ENCODE data around the gene COL9A3. TPM values are rescaled to one million over a fixed set of nuclear protein-coding genes. Genes with fewer than 3 reads are reported as not detected.

COL9A3 gene
- total and polyA plus RNA-seq, 4 experiments from 2014 or later, result 0.41 TPM; not detected in 3

- POLR2A ChIA-PET (ENCODE audit: partially characterized antibody), result interaction anchor here (2.1 to 6.2 kb wide), 3 partner anchors 12 to 141 kb away, joined by 7 to 86 read pairs (median 55); partner anchors contain the start of gene OGFR
- H3K27ac ChIP-seq (ENCODE audit: low read depth, low read length), result no peak overlapping the region
- Mint-ChIP-seq H3K4me3 (peak overlapping the region in 5 of 8 donors; percentile 1 to 83 (median 32)), H3K27me3 (no peaks in the 10 kb centered on the region), H3K36me3 (peaks cover 0 to 7% of the 10 kb centered on the region in 2 donors), H3K9me3 (peaks cover 0 to 2% (median 0%) of the 10 kb centered on the region in 8 donors), H3K27ac (peak overlapping the region in 6 of 7 donors; percentile 73 to 98 (median 94)), H3K4me1 (peaks cover 4 to 47% (median 19%) of the 10 kb centered on the region in 4 donors)
- peaks cover 28% of the 10 kb centered on the region for H3K4me1 ChIP-seq (ENCODE audit: insufficient read depth, low read length)
- no peaks in the 10 kb centered on the region for H3K27me3 ChIP-seq (ENCODE audit: insufficient read depth, low read length)
- CTCF ChIA-PET (ENCODE audit: partially characterized antibody), result interaction anchor here (1.0 to 2.7 kb wide), 14 partner anchors 10 to 293 kb away, joined by 3 to 20 read pairs (median 6); partner anchors contain the start of gene OGFR
- intact Hi-C loops (cut with micrococcal nuclease), result loop anchor here (5.0 to 10.0 kb wide), 2 partner anchors 215 to 408 kb away; partner anchors contain the start of genes BHLHE23 and RPS21
- no peak overlapping the region for H3K4me3 ChIP-seq (ENCODE audit: low read length in 2 of 2)
- no peaks in the 10 kb centered on the region for H3K36me3 ChIP-seq (ENCODE audit: insufficient read depth, low read length)
- H3K9me3 ChIP-seq (ENCODE audit: control insufficient read depth in 1 of 2, low read length in 2 of 2), result no peaks in the 10 kb centered on the region
- DNase-seq, result no peak
These were observed 24.5 kb upstream of the COL9A3 start for GRCh38 chr20:62792182-62792939.

DNA sequence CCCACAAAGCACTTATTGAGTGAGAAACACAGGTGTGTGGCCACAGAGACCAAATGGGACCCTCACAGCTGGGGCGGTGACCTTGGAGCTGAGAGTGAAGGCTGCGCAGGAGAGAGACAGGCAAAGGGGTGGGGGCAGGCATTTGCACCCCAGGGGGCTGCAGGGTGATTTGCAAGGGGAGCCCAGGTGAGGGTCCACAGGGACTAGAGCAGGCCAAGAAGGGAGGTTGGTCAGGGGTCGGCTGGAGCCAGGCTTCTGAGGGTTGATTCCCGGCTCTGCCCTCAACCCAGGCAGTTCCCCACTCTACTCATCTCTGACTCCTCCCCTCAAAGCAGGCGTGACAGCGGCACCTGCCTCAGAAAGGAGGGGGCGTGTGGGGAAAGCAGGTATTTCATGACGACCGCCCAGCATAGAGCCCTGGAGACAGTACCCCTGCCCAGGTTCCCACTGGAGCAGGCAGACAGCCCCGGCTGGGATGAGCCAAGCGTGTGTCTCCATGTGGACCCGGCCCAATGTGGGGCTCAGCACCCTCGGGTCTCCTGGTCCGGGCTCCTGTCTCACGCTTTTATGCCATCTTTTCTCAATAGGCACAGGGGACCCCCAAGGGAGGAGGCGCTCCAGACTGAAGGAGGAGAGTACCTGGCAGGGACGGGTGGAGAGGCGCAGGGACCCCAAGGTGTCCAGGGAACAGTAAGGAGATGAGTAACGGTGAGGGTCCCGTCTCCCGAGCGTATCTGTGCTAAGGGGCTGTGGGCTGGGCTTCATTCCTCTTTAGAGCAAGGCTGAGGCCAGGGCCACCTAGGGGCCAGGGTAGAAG, 23.7 kb upstream of the COL9A3 start:
- H3K4me3 ChIP-seq (ENCODE audit: low read length in 2 of 2), result peak overlapping the region; percentile 32 to 34
- Mint-ChIP-seq H3K4me1 (peaks cover 7 to 55% (median 25%) of the 10 kb centered on the region in 4 donors), H3K27ac (peak overlapping the region; percentile 79 to 98 (median 94)), H3K9me3 (peaks cover 0 to 5% (median 0%) of the 10 kb centered on the region in 8 donors), H3K36me3 (peaks cover 0 to 10% of the 10 kb centered on the region in 2 donors), H3K27me3 (no peaks in the 10 kb centered on the region), H3K4me3 (peak overlapping the region; percentile 71 to 87 (median 78))
- intact Hi-C loops (cut with micrococcal nuclease), result loop anchor here (5.0 to 10.0 kb wide), 2 partner anchors 214 to 408 kb away; partner anchors contain the start of genes BHLHE23 and RPS21
- H3K27ac ChIP-seq (ENCODE audit: low read depth, low read length), result peak overlapping the region; percentile 83
- ChIA-PET CTCF (ENCODE audit: partially characterized antibody) (interaction anchor here (0.7 to 2.7 kb wide), 10 partner anchors 12 to 294 kb away, joined by 3 to 20 read pairs (median 8); partner anchors contain the start of gene OGFR), POLR2A (ENCODE audit: partially characterized antibody) (interaction anchor here (0.5 to 6.2 kb wide), 23 partner anchors 10 to 651 kb away, joined by 3 to 86 read pairs (median 8); partner anchors contain the start of genes ARFGAP1, GID8, OGFR and TCFL5)
- DNase-seq, result no peak
- peaks cover 32% of the 10 kb centered on the region for H3K4me1 ChIP-seq (ENCODE audit: insufficient read depth, low read length)
- H3K36me3 ChIP-seq (ENCODE audit: insufficient read depth, low read length), result no peaks in the 10 kb centered on the region
- H3K9me3 ChIP-seq (ENCODE audit: control insufficient read depth in 1 of 2, low read length in 2 of 2), result no peaks in the 10 kb centered on the region
- H3K27me3 ChIP-seq (ENCODE audit: insufficient read depth, low read length), result no peaks in the 10 kb centered on the region

DNA sequence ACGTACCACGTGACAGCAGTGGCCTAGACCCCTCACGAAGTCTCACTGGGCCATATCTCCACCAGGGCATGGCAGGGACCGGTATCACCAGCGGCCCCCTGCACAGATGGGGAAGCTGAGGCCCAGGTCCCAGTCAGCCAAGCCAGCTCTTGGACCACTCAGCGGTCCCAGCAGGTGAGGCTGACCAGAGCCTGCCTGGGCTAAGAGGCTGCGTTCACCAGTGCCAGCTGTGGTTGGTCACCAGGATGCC, 23.2 kb upstream of the COL9A3 start:
- peaks cover 0 to 5% (median 0%) of the 10 kb centered on the region in 8 donors for H3K9me3 Mint-ChIP-seq
- H3K9me3 ChIP-seq (ENCODE audit: control insufficient read depth in 1 of 2, low read length in 2 of 2), result no peaks in the 10 kb centered on the region
- H3K36me3 ChIP-seq (ENCODE audit: insufficient read depth, low read length), result no peaks in the 10 kb centered on the region
- peak overlapping the region; percentile 71 to 87 (median 78) for H3K4me3 Mint-ChIP-seq
- peak overlapping the region; percentile 83 for H3K27ac ChIP-seq (ENCODE audit: low read depth, low read length)
- peak overlapping the region; percentile 32 to 34 for H3K4me3 ChIP-seq (ENCODE audit: low read length in 2 of 2)
- CTCF ChIA-PET (ENCODE audit: partially characterized antibody), result interaction anchor here (0.7 to 3.2 kb wide), 5 partner anchors 15 to 294 kb away, joined by 3 to 23 read pairs (median 6); no protein-coding TSS in a partner anchor
- intact Hi-C loops (cut with micrococcal nuclease), result loop anchor here (1.0 to 10.0 kb wide), 7 partner anchors 11 to 409 kb away; partner anchors contain the start of genes BHLHE23, OGFR and RPS21
- no peaks in the 10 kb centered on the region for H3K27me3 Mint-ChIP-seq
- peak overlapping the region; percentile 79 to 98 (median 93) for H3K27ac Mint-ChIP-seq
- DNase-seq, result no peak
- peaks cover 10 to 59% (median 27%) of the 10 kb centered on the region in 4 donors for H3K4me1 Mint-ChIP-seq
- POLR2A ChIA-PET (ENCODE audit: partially characterized antibody), result interaction anchor here (0.5 to 6.2 kb wide), 24 partner anchors 11 to 651 kb away, joined by 3 to 86 read pairs (median 7); partner anchors contain the start of genes ARFGAP1, GID8, OGFR and TCFL5
- no peaks in the 10 kb centered on the region for H3K27me3 ChIP-seq (ENCODE audit: insufficient read depth, low read length)
- H3K4me1 ChIP-seq (ENCODE audit: insufficient read depth, low read length), result peaks cover 32% of the 10 kb centered on the region
- H3K36me3 Mint-ChIP-seq, result peaks cover 4 to 16% of the 10 kb centered on the region in 2 donors

DNA sequence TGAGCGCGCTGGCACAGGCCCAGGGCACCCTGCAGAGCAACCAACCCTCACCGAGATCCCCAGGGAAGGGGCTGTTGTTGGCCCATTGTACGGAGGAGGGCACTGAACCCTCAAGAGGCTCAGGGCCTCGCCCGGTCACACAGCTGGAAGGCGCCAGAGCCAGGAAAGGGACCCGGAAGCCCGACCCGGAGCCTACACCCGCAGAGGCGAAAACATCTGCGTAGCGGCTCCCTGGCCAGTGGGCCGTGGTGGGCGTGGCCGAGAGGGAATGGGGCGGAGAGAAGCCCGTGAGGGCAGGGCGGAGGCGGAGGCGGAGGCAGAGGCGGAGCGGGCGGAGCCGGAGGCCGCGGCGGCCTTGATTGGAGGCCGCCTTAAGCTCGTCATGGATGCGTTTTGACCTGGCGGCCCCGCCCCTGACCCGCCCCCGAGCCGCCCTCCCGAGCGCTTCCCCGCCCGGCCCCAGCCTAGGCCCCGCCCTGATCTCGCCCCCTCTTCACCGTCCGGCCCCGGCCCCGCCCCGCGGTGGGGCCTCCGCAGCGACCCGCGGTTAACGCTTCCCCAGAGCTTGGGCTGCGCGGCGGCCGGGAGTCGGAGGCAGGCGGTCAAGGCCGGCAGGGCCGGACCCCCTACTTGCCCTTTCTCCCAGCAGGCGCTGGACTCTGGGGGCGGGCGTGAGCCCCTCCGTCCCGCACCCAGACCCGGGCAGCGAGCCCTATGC, 22.7 kb upstream of the COL9A3 start:
- Mint-ChIP-seq H3K36me3 (peaks cover 6 to 20% of the 10 kb centered on the region in 2 donors), H3K27me3 (no peaks in the 10 kb centered on the region), H3K9me3 (peaks cover 0 to 5% (median 0%) of the 10 kb centered on the region in 8 donors), H3K27ac (peak overlapping the region; percentile 94 to 98 (median 96)), H3K4me1 (peaks cover 10 to 59% (median 28%) of the 10 kb centered on the region in 4 donors), H3K4me3 (peak overlapping the region; percentile 76 to 90 (median 86))
- Histone ChIP-seq H3K27ac (ENCODE audit: low read depth, low read length) (peak overlapping the region; percentile 83), H3K27me3 (ENCODE audit: insufficient read depth, low read length) (no peaks in the 10 kb centered on the region), H3K36me3 (ENCODE audit: insufficient read depth, low read length) (peaks cover 4% of the 10 kb centered on the region), H3K9me3 (ENCODE audit: control insufficient read depth in 1 of 2, low read length in 2 of 2) (no peaks in the 10 kb centered on the region), H3K4me3 (ENCODE audit: low read length in 2 of 2) (peak overlapping the region; percentile 78 to 82), H3K4me1 (ENCODE audit: insufficient read depth, low read length) (peaks cover 32% of the 10 kb centered on the region)
- peak; percentile 90 to 94 (median 93) for DNase-seq
- POLR2A ChIA-PET (ENCODE audit: partially characterized antibody), result interaction anchor here (0.5 to 6.2 kb wide), 31 partner anchors 8 to 672 kb away, joined by 3 to 86 read pairs (median 6); partner anchors contain the start of genes ARFGAP1, GID8, OGFR and RPS21
- CTCF ChIA-PET (ENCODE audit: partially characterized antibody), result interaction anchor here (0.6 to 3.2 kb wide), 9 partner anchors 10 to 295 kb away, joined by 3 to 23 read pairs (median 4); partner anchors contain the start of gene OGFR
- intact Hi-C loops (cut with micrococcal nuclease), result loop anchor here (1.0 to 10.0 kb wide), 7 partner anchors 10 to 409 kb away; partner anchors contain the start of genes BHLHE23, OGFR and RPS21

GRCh38 chr20:62795023-62795761, 21.7 kb upstream of the COL9A3 start:
- Histone ChIP-seq H3K4me1 (ENCODE audit: insufficient read depth, low read length) (peaks cover 32% of the 10 kb centered on the region), H3K27ac (ENCODE audit: low read depth, low read length) (peak overlapping the region; percentile 72), H3K27me3 (ENCODE audit: insufficient read depth, low read length) (no peaks in the 10 kb centered on the region), H3K36me3 (ENCODE audit: insufficient read depth, low read length) (peaks cover 14% of the 10 kb centered on the region), H3K4me3 (ENCODE audit: low read length in 2 of 2) (peak overlapping the region; percentile 78 to 82), H3K9me3 (ENCODE audit: control insufficient read depth in 1 of 2, low read length in 2 of 2) (no peaks in the 10 kb centered on the region)
- H3K9me3 Mint-ChIP-seq, result peaks cover 0 to 5% (median 0%) of the 10 kb centered on the region in 8 donors
- CTCF ChIA-PET (ENCODE audit: partially characterized antibody), result interaction anchor here (1.0 to 3.2 kb wide), 4 partner anchors 13 to 130 kb away, joined by 3 to 23 read pairs (median 4); no protein-coding TSS in a partner anchor
- no peaks in the 10 kb centered on the region for H3K27me3 Mint-ChIP-seq
- peaks cover 10 to 59% (median 28%) of the 10 kb centered on the region in 4 donors for H3K4me1 Mint-ChIP-seq
- DNase-seq, result peak; percentile 58 to 76 (median 62)
- H3K36me3 Mint-ChIP-seq, result peaks cover 12 to 31% of the 10 kb centered on the region in 2 donors
- intact Hi-C loops (cut with micrococcal nuclease), result loop anchor here (2.0 to 10.0 kb wide), 5 partner anchors 67 to 702 kb away; partner anchors contain the start of genes CABLES2, EEF1A2, RPS21 and TCFL5
- H3K4me3 Mint-ChIP-seq, result peak overlapping the region; percentile 76 to 90 (median 86)
- peak overlapping the region; percentile 94 to 98 (median 96) for H3K27ac Mint-ChIP-seq
- POLR2A ChIA-PET (ENCODE audit: partially characterized antibody), result interaction anchor here (0.8 to 6.2 kb wide), 23 partner anchors 9 to 673 kb away, joined by 3 to 86 read pairs (median 8); partner anchors contain the start of genes GID8, OGFR, RPS21 and TCFL5
